GM21381 (cell line): Measurements from ENCODE around the gene LRRC8E.

Source experiments
- ATAC-seq: cut with Tn5 transposase; IDR thresholded peaks from one replicate; pipeline ENCODE4 v1.9.1; 2021; ENCODE audit warnings: mild to moderate bottlenecking, moderate library complexity; ENCODE audit not compliant: unreplicated experiment

Gene LRRC8E

DNA sequence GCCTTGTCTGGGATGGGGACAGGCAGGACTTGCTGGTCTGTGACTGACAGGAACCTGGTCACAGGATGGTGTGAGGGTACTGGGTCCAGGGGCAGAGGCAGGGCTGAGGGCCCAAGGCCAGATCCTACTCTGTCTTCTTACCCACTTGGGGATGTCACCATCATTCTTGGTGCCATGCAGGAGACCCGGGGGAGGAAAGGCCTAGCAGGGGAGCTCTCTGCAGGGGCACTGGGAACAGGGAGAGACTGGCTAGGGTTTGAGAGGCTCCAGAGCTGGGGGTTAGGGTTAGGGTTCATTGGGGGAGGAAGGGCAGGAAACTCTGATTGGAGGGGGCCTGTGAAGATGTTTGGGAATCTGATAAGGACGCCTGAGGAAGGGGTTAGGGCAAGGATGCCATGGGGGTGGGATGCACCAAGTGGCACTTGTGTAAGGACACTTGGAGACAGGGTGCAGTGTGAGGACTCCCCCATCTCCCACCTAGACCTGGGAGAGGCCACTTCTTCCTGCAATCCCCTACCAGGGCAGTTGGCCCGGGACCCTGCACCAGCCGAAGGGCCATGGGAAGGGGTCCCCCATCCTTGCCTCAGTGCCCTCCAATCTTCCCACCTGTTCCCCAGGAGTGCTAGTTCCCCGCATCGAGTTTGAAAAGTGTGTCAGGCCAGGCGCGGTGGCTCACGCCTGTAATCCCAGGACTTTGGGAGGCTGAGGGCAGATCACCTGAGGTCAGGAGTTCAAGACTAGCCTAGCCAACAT, 21.0 kb upstream of the LRRC8E start:
- no peak for ATAC-seq

DNA sequence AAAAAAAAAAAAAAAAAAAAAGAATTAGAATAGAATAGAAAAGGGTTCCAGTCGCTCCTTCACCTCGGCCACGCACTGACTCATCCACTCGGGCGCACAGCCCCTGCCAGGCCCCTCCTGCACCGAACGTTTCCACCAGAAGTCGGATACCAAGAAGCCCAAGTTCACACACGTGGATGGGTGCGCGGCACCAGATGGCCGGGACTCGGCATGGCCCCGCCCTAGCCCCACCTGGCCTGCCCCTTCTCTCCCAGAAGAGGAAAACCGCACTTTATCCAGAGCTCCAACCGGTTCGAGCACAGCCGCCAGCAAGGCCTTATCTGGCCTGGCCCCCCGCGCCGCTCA, 20.0 kb upstream of the LRRC8E start:
- ATAC-seq, result no peak

DNA sequence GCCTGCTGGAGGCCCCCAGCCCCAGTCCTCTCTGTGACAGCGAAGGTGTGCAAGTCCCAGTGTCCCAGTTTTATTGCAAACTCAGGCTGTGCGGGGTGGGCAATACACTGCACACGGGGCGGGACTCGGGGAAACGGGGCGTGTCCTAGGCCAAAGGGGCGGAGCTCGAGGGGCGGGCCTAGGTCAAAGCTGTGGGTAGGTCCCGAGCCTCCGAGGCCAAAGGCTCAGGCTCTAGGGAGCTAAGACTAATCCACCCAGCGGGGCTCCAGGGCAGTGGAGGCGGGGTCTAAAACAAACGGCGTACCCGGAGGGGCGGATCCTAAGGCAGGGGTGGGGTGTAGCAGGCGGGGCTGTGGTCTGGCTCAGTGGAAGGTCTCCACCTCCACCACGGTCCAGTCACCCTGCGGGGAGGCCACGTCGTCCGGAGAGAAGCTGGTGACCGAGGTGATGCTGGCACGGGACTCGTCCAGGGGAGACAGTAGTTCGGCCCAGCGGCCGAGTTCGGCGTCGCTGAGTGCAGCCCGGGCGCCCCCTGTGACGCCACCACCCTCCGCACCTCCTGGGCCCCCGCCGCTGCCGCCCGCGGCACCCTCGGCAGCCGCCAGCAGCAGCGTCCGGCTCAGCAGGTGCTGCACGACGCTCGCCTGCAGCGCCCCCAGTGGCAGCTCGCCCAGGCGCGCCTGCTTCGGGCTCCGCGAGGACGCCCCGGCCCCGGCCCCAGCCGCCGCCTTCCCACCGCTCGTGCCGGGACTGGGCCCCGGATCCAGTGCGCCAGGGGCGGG, 19.4 kb upstream of the LRRC8E start:
- ATAC-seq, result peak; percentile 57

DNA sequence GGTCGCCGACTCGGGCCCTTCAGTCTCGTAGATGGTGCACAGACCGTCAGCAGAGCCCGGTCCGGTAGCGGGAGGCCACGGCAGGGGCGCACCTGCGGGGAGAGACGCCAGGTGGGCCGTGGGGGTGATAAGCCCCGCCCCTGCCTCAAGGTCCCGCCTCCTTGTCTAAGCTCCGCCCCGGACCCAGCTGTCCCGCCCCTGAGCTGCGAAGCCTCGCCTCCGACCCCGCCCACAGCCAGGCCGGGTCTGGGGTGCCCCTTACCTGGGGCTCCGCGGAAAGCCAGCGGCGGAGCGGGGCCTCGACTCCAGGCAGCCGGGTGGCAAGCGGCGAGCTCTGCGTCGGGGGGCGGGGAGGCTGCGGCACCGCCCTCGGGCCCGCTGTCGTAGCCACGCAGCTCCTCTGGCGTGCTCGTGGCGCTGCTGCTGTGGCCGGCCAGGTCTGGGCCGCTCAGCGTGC, 18.8 kb upstream of the LRRC8E start:
- peak; percentile 41 for ATAC-seq

DNA sequence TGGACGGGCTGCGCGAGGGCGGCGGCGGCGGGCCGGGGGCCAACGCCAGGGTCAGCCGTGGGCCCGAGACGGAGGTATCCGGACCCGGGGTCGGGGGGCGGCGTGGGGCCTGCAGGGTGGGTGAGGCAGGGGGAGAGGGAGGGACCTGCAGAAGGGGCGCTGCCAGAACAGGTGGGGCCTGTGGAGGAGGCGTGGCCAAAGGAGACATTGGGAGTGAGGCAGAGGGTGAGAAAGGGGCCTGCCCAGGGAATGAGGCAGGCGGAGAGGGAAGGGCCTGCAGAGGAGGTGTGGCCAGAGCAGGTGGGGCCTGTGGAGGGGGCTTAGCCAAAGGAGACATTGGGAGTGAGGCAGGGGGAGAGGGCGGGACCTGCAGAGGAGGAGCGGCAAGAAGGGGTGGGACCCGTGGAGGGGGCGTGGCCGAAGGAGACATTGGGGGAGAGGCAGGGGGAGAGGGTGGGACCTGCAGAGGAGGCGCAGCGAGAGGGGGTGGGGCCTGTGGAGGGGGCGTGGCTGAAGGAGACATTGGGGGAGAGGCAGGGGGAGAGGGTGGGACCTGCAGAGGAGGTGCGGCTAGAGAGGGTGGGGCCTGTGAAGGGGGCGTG, 18.3 kb upstream of the LRRC8E start:
- no peak for ATAC-seq

DNA sequence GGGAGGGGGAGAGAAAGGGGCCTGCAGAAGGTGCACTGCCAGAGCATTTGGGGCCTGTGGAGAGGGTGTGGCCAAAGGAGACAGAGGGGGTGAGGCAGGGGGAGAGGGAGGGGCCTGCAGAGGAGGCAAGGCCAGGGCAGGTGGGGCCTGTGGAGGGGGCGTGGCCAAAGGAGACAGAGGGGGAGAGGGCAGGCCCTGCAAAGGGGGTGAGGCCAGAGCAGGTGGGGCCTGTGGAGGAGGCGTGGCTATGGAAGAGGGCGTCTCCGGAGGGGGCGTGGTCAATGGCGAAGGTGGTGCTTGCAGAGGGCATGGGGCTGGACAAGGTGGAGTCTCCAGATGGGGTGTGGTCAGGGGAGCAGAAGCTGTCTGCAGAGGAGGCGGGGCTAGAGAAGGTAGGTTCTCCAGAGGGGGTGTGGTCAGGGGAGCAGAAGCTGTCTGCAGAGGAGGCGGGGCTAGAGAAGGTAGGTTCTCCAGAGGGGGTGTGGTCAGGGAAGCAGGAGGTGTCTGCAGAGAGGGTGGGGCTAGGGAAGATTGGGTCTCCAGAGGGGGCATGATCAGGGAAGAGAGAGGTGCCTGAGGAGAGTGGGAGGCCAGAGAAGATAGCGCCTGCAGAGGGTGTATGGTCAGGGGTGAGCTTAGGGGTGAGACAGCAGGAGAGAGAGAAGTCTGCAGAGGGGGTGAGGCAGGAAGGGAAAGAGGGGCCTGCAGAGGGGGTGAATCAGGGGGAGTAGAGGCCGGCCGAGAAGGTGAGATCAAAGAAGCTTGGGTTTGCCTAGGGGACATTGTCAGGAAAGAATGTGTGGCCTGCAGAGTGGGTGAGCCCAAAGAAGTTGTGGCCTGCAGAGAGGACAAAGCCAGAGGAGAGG, 17.5 kb upstream of the LRRC8E start:
- no peak for ATAC-seq

DNA sequence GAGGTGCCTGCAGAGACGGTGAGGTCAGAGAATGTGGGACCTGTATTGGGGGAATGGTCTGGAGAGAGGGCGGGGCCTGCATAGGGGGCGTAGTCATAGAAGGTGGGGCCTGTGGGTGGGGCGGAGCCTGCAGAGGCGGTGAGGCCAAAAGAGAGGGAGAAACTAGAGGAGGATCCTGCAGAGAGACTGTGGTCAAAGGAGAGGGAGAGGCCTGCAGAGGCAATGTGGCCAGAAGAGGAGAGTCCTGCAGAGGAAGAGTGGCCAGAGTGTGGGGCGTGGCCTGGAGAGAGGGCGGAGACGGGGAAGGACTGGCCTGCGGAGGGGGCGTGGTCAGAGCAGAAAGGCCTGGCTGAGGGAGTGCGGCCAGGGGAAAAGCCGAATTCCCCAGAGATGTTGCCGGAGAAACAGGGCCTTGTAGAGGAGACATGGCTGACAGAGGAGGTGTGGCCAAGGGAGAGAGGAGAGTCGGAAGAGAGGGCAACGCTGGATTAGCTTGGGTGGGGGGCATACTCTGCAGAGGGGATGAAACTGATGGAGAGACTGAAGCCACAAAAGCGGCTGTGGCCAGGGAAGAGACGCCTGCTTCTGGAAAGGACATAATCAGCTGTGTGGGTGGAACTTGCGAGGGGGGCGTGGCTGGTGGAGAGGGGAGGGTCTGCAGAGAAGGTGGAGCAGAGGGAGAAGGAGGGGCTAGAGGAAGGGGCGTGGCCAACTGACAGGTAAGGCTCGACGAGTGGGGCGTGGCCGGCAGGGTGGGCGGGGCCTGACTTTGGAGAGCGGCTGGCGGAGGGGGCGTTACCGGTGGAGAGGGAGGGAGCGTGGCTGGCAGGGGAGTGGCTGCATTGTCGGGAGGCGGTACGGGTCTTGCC, 16.6 kb upstream of the LRRC8E start:
- no peak for ATAC-seq

DNA sequence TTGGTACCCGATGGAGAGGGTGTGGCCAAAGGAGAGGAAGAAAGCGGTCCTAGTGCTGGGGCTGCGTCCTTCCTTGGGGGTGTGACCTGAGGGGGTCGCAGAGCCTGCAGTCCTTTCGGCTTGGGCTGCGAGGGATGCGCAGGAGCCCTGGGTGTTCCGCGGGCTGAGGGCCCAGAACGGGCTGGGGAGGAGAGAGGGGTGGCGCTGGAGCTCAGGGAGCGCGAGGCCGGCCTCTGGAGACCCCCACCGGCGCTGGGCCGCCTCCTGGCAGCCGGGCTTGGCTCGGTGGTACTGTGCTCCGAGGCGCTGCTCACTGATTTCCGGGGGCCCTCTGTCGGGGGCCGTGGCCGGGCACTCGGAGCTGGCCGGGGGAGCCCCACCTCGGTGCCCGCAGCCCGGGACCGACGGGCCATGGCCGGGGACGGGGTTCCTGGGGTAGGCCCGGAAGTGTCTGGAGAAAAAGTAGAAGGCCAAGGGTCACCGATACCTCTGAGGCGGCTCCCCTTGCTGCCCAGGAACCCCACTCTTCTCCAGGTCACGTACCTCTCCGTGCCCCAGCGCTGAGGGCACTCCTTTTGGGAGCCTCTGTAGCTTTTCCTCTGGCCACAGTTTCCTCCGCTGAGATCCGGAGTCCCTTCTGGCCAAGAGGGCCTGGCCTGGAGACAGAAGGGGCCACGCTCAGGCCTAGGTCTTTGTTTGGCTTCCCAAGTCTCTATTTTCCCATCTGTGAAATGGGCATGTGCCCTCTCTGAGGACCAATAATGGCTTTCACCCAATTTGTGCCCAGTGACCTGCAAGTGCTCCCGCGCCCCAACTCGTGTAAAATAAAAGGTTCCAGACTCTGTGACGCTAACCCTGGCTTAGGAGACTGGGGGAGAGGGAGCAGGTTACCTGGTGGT, 15.8 kb upstream of the LRRC8E start:
- no peak for ATAC-seq

DNA sequence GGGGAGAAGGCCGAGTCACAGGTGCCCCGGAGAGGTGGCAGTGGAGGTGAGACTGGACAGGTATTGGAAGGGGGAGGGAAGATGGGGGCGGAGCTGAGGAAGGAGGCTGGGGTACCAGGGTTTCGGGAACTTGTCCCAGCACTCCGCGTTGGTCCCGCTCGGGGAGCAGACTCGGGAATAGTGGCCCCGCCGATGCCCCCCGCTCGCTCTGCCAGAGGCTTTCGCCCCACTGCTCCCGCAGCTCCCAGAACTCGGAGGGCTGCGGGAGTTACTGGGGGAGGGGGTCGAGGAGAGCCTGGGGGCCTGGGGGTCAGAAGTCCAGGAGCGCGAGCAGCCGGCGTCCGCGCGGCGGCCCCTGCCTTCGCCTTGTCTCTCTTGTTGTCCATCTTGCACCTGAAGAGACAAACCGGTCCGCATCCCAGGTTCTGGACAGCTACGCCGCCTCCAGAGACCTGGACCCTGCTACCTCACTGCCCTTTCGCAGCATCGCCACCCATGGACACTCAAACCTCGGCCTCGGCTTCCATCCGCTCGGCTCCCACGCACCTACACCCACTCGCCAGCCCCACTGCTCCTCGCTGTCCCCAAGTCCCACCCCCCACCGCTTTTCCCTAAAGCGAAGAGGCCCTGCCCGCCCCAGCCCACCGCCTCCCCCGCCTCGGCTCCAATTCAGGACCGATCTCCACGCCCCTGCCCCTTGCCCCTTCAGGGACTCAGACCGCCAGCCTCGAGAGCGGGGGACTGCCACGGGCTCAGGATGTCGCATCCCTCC, 14.8 kb upstream of the LRRC8E start:
- no peak for ATAC-seq

DNA sequence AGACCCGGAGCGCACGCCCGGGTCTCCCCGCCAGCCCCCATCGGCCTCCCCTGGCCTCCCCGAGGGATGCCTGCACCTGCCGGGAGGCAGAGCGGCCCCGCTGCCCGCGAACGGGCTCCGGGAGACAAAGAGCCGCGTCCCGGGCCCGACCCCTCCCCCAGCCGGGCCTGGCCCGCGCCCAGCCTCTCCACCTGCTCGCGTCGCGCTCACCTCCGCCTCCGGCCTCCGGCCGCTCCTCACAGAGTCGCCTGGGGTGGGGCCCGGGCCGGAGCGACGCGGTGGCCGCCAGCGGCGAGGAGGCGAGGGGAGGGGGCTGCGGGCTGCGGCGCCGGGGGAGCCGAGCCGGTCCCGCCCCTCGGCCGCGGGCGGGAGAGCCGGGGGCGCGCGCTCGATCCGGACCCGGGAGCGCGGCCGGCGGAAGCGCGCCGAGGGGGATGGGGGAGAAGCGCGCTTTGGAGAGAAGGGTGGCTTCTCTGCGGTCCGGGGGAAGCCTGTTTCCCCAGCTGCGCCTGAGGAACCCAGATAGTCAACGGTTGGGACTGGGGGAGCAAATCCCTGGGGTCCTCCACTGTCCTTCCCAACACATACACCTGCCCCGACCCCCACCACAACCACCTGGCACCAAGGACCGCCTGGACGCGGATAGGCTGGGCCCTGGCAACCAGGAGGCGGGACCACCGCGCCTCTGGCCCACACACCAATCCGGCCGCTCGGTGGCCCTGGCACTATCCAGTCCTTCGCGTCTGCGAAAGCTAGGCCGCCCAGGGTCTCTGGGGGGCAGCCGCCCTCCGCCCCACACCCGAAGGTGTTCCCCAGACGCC, 14.0 kb upstream of the LRRC8E start, which contains the start of gene PRR36:
Gene PRR36, minus strand, starts transcription at position 315 of the 821 bp plus-strand sequence. CDS start 701 bp downstream, outside the sequence.
- no peak for ATAC-seq

DNA sequence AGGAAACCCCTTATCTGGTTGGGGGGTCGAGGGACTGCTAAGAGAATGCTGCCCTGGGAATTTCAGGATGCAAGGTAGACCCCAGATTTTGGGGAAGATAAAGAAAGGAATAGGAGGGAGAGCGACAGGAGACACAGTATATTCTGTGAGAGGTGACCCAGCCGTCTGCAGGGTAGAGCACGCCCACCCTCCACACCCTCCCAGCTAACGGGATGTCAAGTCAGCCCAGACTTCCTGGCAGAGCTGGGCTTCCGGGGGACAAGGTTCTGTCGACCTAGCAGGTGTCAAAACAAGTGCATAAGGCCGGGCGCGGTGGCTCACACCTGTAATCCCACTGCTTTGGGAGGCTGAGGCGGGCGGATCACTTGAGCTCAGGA, 13.4 kb upstream of the LRRC8E start:
- ATAC-seq, result no peak

DNA sequence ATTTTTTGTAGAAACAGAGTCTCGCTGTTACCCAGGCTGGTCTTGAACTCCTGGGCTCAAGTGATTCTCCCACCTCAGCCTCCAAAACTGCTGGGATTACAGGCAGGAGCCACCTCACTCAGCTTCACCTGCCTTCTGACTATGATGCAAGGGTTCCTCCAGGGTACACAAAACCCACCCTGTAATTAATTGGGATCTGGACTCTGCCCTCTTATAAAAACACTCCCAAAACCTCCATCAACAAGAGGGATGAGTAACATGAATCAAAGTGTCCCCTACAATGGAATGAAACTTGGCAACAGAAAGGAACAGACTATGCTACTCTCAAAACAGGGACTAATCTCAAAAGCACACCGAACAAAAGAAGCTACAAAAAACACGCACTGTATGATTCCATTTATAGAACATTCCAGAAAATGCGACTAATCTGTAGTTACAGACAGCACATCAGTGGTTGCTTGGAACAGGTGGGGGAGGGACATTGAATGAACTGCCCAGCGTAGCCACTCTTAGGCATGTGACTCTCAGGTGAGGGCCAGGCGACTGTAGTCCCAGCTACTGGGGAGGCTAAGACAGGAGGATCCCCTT, 11.0 kb upstream of the LRRC8E start:
- ATAC-seq, result no peak

DNA sequence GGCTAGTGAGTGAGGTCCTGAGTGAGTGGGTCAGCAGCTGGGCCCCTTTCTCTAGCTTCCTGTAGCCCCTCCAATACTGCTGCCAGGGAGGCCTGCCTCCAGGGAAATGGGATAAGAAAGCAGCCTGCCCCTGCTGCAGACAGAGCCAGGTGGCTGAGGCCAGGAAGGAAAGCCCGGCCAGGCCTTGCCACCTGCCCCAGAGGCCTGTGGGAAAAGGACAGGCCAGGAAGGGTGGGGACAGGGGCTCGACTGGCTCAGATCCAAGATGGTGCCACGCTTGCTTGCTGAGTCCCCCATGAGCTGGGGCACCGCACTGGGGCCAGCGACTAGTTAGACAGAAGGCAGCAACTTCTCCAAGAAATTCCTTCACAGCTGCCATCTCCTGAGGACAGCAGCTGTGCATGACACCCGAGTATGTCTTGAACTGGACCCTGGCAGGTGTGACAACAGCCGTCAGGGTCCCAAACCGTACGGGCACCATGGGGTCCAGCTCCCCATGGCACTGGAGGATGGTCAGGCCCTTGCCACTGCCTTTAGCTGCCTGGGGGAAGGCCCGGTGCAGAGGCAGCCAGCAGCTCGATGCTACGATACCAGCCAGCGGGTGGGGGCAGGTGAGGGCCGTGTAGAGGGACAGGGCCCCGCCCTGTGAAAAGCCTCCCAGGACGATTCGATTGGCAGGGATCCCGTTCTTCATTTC, 9.1 kb upstream of the LRRC8E start:
- no peak for ATAC-seq

DNA sequence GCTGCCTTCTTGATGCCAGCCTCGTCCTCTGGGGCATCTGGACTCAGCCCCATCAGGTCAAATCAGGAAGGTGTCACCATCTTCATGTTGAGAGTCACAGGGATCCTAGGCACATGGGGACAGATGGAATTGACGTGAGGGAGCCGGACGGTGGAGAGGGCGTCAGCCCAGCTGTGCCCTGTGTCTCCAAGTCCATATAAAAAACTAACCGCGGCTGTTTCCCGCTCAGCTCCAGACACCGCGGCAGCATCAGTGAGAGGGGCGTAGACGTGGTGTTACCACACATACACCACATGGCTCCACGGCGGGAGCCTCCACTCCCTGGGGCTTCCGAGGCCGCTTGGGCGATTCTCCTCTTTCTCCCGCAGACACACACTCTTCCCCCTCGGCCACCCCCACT, 8.5 kb upstream of the LRRC8E start:
- no peak for ATAC-seq

DNA sequence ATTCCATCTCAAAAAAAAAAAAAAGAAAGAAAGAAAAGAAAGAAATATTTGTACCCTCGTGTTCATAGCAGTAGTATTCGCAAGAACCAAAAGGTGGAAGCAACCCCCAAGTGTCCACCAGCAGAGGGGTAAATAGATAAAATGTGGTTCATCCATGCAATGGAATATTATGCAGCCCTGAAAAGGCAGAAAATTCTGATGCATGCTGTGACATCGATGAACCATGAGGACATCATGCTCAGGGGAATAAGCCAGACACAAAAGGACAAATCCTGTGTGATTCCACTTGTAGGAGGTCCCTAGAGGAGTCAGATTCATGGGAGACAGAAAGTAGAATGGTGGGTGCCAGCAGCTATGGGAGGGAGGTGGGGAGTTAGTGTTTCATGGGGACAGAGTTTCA, 6.4 kb upstream of the LRRC8E start:
- ATAC-seq, result no peak

DNA sequence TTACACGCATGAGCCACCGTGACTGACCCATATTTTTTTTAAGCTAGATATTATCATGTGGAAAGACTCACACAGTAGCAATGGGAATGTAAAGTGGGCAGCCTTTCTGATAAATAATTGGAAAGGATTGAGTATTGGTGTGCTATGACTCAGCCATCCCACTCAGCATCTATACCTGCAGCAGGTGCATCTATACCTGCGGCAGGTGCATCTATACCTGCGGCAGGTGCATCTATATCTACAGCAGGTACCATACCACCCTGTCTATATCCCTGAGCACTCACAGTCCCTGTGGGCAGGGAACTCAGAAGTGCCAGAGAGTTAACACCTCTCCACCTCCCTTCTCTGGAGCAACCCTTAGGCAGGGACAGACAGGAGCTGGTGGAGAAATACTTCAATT, 5.2 kb upstream of the LRRC8E start:
- no peak for ATAC-seq
